HepG2 (cell line): ENCODE results near the gene ERMP1. TPM values are rescaled to one million over a fixed set of nuclear protein-coding genes. Genes with fewer than 3 reads are reported as not detected.
A peak's percentile ranks its signal among the peaks of the same experiment; 100 is the strongest.
"Not testable (repeated sequence)": the region's sequence is repeated elsewhere in the genome, so short reads cannot be mapped to it uniquely, and the experiment has no call there.

Source experiments
- BCL6 ChIP-seq: IDR thresholded peaks from 2 replicates; pipeline ENCODE4 v1.6.1; 2016; ENCODE audit warnings: missing genetic modification reagents, missing compliant biosample characterization
- DR1 ChIP-seq: sonication (generic); formaldehyde crosslinking; IDR thresholded peaks from 2 replicates; pipeline ENCODE4 v1.8.0; 2021; ENCODE audit warnings: mild to moderate bottlenecking, missing genetic modification reagents, inconsistent platforms
- FOSL2 ChIP-seq: sonication (generic); formaldehyde crosslinking; IDR thresholded peaks from 2 replicates; pipeline ENCODE4 v1.4.0; 2020; ENCODE audit warnings: missing genetic modification reagents
- FOXA3 ChIP-seq: IDR thresholded peaks from 2 replicates; pipeline ENCODE4 v1.6.1; 2016; ENCODE audit warnings: missing genetic modification reagents, missing compliant biosample characterization
- HDAC2 ChIP-seq: sonication (generic); formaldehyde crosslinking; IDR thresholded peaks from 2 replicates; pipeline ENCODE4 v1.4.0; 2020; ENCODE audit warnings: missing genetic modification reagents
- SOX13 ChIP-seq, 3 experiments: fragments of 450-650 bp in 1 of 3; sonication (generic) in 1 of 3; formaldehyde crosslinking in 1 of 3; IDR thresholded peaks in 2 of 3; conservative IDR thresholded peaks in 1 of 3; 2 replicates each; pipeline versions ENCODE4 v1.5.0 to v1.6.1; 2016 to 2020; ENCODE audit warnings: antibody characterized with exemption in 1 of 3, mild to moderate bottlenecking in 1 of 3, missing compliant biosample characterization in 1 of 3, missing genetic modification reagents in 1 of 3, moderate library complexity in 1 of 3
- SP4 ChIP-seq: sonication (generic); formaldehyde crosslinking; IDR thresholded peaks from 2 replicates; pipeline ENCODE4 v1.8.1; 2023; ENCODE audit warnings: mild to moderate bottlenecking, missing genetic modification reagents
- SP5 ChIP-seq: IDR thresholded peaks from 2 replicates; pipeline ENCODE4 v1.6.1; 2016; ENCODE audit warnings: low read depth, borderline replicate concordance
- XRCC5 ChIP-seq: fragments of 200-400 bp; formaldehyde crosslinking; optimal IDR thresholded peaks from 2 replicates; pipeline ENCODE3; 2017; ENCODE audit warnings: mild to moderate bottlenecking, low read length
- ZNF788 ChIP-seq: sonication (generic); formaldehyde crosslinking; IDR thresholded peaks from 2 replicates; pipeline ENCODE4 v1.5.0; 2020; ENCODE audit warnings: mild to moderate bottlenecking, missing genetic modification reagents, borderline replicate concordance
- polyA plus RNA-seq, 8 experiments: library from polyadenylated mRNA; depleted of rRNA in 3 of 8; stranded (reverse) in 7 of 8; unstranded in 1 of 8; fragments of >200 nt; fragmentation: Illumina TruSeq in 4 of 8; extraction: Trizol in 4 of 8; gene quantifications; 2 replicates each; pipeline versions ENCODE4 v1.2.1 to v1.2.3, GENCODE V29; 2011 to 2016; ENCODE audit warnings: low read depth in 4 of 8, missing spikeins in 1 of 8, mixed read lengths in 1 of 8; ENCODE audit not compliant: insufficient read depth in 1 of 8
- total RNA-seq, 5 experiments: library from RNA; depleted of rRNA; stranded (reverse); fragments of >200 nt; fragmentation: Illumina TruSeq; extraction: Trizol; gene quantifications; 2 replicates each; pipeline ENCODE4 v1.2.3, GENCODE V29; 2016; ENCODE audit warnings: low read depth in 1 of 5
- TF ChIP-seq, protein P1 (sequence below): sonication (generic); formaldehyde crosslinking; IDR thresholded peaks from 2 replicates; pipeline ENCODE4 v1.8.1; 2022; ENCODE audit warnings: low read depth, mild to moderate bottlenecking, missing genetic modification reagents
- TF ChIP-seq, protein P2 (sequence below): sonication (generic); formaldehyde crosslinking; IDR thresholded peaks from 2 replicates; pipeline ENCODE4 v1.8.1; 2022; ENCODE audit warnings: mild to moderate bottlenecking, missing genetic modification reagents
- TF ChIP-seq, protein P3 (sequence below): IDR thresholded peaks from 2 replicates; pipeline ENCODE4 v1.6.1; 2018; ENCODE audit warnings: missing genetic modification reagents, mild to moderate bottlenecking, missing compliant biosample characterization
- TF ChIP-seq, protein P4 (sequence below): sonication (generic); formaldehyde crosslinking; IDR thresholded peaks from 2 replicates; pipeline ENCODE4 v1.4.0; 2020; ENCODE audit warnings: missing genetic modification reagents, borderline replicate concordance
- TF ChIP-seq, protein P5 (sequence below), 2 experiments: sonication (generic) in 1 of 2; formaldehyde crosslinking in 1 of 2; IDR thresholded peaks; 2 replicates each; pipeline versions ENCODE4 v1.4.0 to v1.6.1; 2016 to 2020; ENCODE audit warnings: borderline replicate concordance in 1 of 2, low read depth in 1 of 2, mild to moderate bottlenecking in 1 of 2, missing genetic modification reagents in 1 of 2

The ERMP1 gene
- total and polyA plus RNA-seq, 2 of the 13 experiments (the other 11 are each of a cell fraction or from before 2014, with no cell fraction given), result 40.9 to 65.4 TPM

DNA sequence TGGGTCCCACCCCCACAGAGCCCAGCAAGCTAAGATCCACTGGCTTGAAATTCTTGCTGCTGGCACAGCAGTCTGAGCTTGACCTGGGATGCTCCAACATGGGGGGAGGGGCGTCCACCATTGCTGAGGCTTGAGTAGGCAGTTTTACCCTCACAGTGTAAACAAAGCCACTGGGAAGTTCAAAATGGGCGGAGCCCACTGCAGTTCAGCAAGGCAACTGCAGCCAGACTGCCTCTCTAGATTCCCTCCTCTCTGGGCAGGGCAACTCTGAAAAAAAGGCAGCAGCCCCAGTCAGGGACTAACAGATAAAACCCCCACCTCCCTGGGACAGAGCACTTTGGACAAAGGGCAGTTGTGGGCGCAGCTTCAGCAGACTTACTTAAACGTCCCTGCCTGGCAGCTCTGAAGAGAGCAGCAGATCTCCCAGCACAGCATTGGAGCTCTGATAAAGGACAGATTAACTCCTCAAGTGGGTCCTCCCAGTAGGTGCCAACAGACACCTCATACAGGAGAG is 53.2 kb downstream of the ERMP1 start (continued):
- TF ChIP-seq, protein P1, sequence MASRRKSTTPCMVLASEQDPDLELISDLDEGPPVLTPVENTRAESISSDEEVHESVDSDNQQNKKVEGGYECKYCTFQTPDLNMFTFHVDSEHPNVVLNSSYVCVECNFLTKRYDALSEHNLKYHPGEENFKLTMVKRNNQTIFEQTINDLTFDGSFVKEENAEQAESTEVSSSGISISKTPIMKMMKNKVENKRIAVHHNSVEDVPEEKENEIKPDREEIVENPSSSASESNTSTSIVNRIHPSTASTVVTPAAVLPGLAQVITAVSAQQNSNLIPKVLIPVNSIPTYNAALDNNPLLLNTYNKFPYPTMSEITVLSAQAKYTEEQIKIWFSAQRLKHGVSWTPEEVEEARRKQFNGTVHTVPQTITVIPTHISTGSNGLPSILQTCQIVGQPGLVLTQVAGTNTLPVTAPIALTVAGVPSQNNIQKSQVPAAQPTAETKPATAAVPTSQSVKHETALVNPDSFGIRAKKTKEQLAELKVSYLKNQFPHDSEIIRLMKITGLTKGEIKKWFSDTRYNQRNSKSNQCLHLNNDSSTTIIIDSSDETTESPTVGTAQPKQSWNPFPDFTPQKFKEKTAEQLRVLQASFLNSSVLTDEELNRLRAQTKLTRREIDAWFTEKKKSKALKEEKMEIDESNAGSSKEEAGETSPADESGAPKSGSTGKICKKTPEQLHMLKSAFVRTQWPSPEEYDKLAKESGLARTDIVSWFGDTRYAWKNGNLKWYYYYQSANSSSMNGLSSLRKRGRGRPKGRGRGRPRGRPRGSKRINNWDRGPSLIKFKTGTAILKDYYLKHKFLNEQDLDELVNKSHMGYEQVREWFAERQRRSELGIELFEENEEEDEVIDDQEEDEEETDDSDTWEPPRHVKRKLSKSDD (CRISPR knock-in tag), result 0 out of 2 replicates have a peak, but pooled peaks have one; percentile 61
- TF ChIP-seq HDAC2 (CRISPR knock-in tag), result peak; percentile 60; the same call in 1 of the 2 replicates
- TF ChIP-seq, protein P2, sequence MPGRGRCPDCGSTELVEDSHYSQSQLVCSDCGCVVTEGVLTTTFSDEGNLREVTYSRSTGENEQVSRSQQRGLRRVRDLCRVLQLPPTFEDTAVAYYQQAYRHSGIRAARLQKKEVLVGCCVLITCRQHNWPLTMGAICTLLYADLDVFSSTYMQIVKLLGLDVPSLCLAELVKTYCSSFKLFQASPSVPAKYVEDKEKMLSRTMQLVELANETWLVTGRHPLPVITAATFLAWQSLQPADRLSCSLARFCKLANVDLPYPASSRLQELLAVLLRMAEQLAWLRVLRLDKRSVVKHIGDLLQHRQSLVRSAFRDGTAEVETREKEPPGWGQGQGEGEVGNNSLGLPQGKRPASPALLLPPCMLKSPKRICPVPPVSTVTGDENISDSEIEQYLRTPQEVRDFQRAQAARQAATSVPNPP (CRISPR knock-in tag), result 0 out of 2 replicates have a peak, but pooled peaks have one; percentile 30
- peak; percentile 57; the same call in 1 of the 2 replicates for TF ChIP-seq SP4 (CRISPR knock-in tag)
- TF ChIP-seq, protein P3, sequence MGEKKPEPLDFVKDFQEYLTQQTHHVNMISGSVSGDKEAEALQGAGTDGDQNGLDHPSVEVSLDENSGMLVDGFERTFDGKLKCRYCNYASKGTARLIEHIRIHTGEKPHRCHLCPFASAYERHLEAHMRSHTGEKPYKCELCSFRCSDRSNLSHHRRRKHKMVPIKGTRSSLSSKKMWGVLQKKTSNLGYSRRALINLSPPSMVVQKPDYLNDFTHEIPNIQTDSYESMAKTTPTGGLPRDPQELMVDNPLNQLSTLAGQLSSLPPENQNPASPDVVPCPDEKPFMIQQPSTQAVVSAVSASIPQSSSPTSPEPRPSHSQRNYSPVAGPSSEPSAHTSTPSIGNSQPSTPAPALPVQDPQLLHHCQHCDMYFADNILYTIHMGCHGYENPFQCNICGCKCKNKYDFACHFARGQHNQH (CRISPR knock-in tag), result 0 out of 2 replicates have a peak, but pooled peaks have one; percentile 46
- peak; percentile 70 for TF ChIP-seq DR1 (CRISPR knock-in tag)
- peak; percentile 93 for TF ChIP-seq SP5
- peak; percentile 71 for TF ChIP-seq FOSL2 (CRISPR knock-in tag)
- TF ChIP-seq XRCC5, result peak; percentile 43
- TF ChIP-seq, protein P4, sequence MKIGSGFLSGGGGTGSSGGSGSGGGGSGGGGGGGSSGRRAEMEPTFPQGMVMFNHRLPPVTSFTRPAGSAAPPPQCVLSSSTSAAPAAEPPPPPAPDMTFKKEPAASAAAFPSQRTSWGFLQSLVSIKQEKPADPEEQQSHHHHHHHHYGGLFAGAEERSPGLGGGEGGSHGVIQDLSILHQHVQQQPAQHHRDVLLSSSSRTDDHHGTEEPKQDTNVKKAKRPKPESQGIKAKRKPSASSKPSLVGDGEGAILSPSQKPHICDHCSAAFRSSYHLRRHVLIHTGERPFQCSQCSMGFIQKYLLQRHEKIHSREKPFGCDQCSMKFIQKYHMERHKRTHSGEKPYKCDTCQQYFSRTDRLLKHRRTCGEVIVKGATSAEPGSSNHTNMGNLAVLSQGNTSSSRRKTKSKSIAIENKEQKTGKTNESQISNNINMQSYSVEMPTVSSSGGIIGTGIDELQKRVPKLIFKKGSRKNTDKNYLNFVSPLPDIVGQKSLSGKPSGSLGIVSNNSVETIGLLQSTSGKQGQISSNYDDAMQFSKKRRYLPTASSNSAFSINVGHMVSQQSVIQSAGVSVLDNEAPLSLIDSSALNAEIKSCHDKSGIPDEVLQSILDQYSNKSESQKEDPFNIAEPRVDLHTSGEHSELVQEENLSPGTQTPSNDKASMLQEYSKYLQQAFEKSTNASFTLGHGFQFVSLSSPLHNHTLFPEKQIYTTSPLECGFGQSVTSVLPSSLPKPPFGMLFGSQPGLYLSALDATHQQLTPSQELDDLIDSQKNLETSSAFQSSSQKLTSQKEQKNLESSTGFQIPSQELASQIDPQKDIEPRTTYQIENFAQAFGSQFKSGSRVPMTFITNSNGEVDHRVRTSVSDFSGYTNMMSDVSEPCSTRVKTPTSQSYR (CRISPR knock-in tag), result peak; percentile 98
- 0 out of 2 replicates have a peak, but pooled peaks have one; percentile 20 for TF ChIP-seq BCL6 (CRISPR knock-in tag)
- TF ChIP-seq ZNF788 (CRISPR knock-in tag), result peak; percentile 66; the same call in 1 of the 2 replicates
- TF ChIP-seq, protein P5, sequence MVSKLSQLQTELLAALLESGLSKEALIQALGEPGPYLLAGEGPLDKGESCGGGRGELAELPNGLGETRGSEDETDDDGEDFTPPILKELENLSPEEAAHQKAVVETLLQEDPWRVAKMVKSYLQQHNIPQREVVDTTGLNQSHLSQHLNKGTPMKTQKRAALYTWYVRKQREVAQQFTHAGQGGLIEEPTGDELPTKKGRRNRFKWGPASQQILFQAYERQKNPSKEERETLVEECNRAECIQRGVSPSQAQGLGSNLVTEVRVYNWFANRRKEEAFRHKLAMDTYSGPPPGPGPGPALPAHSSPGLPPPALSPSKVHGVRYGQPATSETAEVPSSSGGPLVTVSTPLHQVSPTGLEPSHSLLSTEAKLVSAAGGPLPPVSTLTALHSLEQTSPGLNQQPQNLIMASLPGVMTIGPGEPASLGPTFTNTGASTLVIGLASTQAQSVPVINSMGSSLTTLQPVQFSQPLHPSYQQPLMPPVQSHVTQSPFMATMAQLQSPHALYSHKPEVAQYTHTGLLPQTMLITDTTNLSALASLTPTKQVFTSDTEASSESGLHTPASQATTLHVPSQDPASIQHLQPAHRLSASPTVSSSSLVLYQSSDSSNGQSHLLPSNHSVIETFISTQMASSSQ (IDR thresholded peaks at IDR 0.05; ENCODE audit: low read depth), result not testable (repeated sequence)
- TF ChIP-seq, protein P5 (CRISPR knock-in tag; IDR thresholded peaks at IDR 0.05; ENCODE audit: borderline replicate concordance), result peak; percentile 43; the same call in 1 of the 2 replicates
- TF ChIP-seq SOX13 (IDR thresholded peaks at IDR 0.05), result not testable (repeated sequence)
- peak in 1 of 2 experiments; percentile 65; a peak in 2 of 4 replicates for TF ChIP-seq SOX13 (CRISPR knock-in tag; conservative IDR thresholded peaks at IDR 0.05 in 1 of 2, IDR thresholded peaks at IDR 0.05 in 1 of 2)
- TF ChIP-seq FOXA3, result peak; percentile 85
